ENCODE results near the gene C1QTNF9. TPM values are rescaled to one million over a fixed set of nuclear protein-coding genes. Genes with fewer than 3 reads are reported as not detected.

Gene C1QTNF9
- total and polyA plus RNA-seq, 11 donors, result 0.25 to 5.1 (median 2.4) TPM; not detected in 1

GRCh38 chr13:24280720-24281119 lies 28.7 kb upstream of the C1QTNF9 start:
- Histone ChIP-seq H3K4me3 (no peak overlapping the region), H3K4me1 (peaks cover 0 to 64% (median 10%) of the 10 kb centered on the region in 12 donors), H3K27me3 (no peaks in the 10 kb centered on the region), H3K27ac (no peak overlapping the region), H3K9me3 (no peaks in the 10 kb centered on the region), H3K36me3 (peaks cover 0 to 44% (median 14%) of the 10 kb centered on the region in 9 donors)
- DNase-seq (no peak), ATAC-seq (peak in 1 of 4 donors; percentile 39)
- TF ChIP-seq, protein P1, sequence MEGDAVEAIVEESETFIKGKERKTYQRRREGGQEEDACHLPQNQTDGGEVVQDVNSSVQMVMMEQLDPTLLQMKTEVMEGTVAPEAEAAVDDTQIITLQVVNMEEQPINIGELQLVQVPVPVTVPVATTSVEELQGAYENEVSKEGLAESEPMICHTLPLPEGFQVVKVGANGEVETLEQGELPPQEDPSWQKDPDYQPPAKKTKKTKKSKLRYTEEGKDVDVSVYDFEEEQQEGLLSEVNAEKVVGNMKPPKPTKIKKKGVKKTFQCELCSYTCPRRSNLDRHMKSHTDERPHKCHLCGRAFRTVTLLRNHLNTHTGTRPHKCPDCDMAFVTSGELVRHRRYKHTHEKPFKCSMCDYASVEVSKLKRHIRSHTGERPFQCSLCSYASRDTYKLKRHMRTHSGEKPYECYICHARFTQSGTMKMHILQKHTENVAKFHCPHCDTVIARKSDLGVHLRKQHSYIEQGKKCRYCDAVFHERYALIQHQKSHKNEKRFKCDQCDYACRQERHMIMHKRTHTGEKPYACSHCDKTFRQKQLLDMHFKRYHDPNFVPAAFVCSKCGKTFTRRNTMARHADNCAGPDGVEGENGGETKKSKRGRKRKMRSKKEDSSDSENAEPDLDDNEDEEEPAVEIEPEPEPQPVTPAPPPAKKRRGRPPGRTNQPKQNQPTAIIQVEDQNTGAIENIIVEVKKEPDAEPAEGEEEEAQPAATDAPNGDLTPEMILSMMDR (IDR thresholded peaks at IDR 0.05), result no peak
- TF ChIP-seq POLR2A (IDR thresholded peaks at IDR 0.05), result no peak
- WGBS, 4 donors, result 80 to 90% (median 83%) methylated on average over 7 of the region's 7 CpGs
- intact Hi-C loops (cut with DNase I), result no loop called here

DNA sequence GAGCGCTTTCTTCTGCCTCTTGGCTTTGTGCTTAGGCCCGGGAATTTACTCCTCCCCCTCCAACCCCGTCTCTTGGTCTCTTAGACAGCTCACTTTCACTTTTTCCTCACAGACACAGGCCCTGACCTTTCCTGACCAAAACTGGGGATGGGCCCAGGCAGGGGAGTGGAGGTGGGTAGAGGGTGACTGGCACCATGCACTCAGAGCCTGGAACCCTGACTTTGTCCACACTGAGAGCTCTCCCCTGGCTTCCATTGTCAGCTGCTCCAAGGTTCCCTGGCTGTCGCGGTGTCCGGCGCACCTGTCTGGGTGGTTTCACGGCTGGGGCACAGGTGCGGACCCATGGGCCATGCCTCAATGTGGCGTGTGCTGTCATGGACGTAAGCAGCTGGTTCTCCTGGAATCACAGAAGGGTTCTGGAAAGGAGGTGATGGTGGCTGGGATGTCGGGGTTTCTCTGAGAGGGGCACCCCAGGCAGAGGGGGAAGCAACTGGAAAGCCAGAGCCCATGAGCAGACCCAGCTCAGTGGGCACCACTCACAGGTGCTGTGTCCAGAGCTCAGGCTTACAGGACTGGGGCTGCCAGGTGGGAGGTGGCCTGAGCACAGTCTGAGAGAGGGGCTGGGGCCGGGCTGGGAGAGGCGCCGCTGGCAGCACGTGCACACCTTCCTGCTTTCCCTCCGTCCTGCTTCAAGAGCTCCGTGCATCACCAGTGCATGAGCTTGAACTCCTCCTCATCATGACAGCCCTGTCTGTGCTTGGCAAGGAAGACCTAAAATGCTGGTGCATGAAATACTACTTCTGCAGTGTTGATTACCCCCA lies 28.0 kb upstream of the C1QTNF9 start:
- no peaks in the 10 kb centered on the region for H3K27me3 ChIP-seq
- WGBS, 4 donors, result 88 to 93% (median 90%) methylated on average over 14 to 18 of the region's 18 CpGs
- no peak overlapping the region for H3K4me3 ChIP-seq
- peaks cover 0 to 57% (median 10%) of the 10 kb centered on the region in 12 donors for H3K4me1 ChIP-seq
- no peaks in the 10 kb centered on the region for H3K9me3 ChIP-seq
- no peak for TF ChIP-seq POLR2A (IDR thresholded peaks at IDR 0.05)
- TF ChIP-seq, protein P1 (IDR thresholded peaks at IDR 0.05), result no peak
- H3K27ac ChIP-seq, result no peak overlapping the region
- ATAC-seq (peak in 2 of 4 donors; percentile 14 to 18), DNase-seq (no peak)
- peaks cover 0 to 51% (median 21%) of the 10 kb centered on the region in 9 donors for H3K36me3 ChIP-seq
- intact Hi-C loops (cut with DNase I), result no loop called here

- H3K36me3 ChIP-seq, result peaks cover 0 to 60% (median 29%) of the 10 kb centered on the region in 9 donors
- H3K27me3 ChIP-seq, result no peaks in the 10 kb centered on the region
- no peaks in the 10 kb centered on the region for H3K9me3 ChIP-seq
- no peak overlapping the region for H3K4me3 ChIP-seq
- H3K27ac ChIP-seq, result no peak overlapping the region
- peaks cover 0 to 52% (median 10%) of the 10 kb centered on the region in 12 donors for H3K4me1 ChIP-seq
- DNase-seq, result no peak
- TF ChIP-seq POLR2A (IDR thresholded peaks at IDR 0.05), result no peak
- TF ChIP-seq, protein P1 (IDR thresholded peaks at IDR 0.05), result no peak
- peak in 1 of 4 donors; percentile 17 for ATAC-seq
- WGBS, 4 donors, result 56 to 65% (median 61%) methylated on average over 4 of the region's 4 CpGs
- intact Hi-C loops (cut with DNase I), result no loop called here
Measured at GRCh38 chr13:24282256-24282655, 27.1 kb upstream of the C1QTNF9 start.

DNA sequence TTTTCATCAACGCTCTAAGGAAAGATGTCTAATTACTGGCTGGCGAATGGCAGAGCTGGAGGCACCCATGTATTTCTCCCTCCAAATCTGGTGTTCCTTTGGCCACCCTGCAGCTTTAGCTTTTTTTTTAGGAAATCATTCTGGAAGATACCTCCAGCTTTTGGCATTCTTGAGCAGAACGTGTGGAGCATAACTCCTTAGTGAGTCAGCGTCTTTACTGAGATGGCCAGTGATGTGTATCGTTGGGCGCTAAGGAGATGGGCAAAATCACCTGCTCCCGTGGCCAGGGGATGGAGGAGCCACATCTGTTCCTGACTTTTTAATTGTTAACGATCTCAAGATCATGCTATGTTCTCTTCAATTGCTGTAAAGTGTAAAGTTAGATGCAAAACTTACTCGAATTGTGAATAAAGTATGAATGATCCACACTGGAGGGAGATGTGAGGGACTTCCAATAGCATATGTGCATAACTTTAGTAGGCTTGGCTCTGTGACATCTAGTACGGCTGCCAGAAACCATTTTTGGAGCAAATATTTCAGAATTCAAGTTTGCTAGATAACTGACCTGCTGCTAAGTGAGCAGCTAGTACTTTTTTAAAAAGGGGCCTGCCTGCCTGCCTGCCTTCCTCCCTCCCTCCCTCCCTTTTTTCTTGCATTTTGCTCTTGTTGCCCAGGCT lies 24.4 kb upstream of the C1QTNF9 start:
- Histone ChIP-seq H3K4me3 (no peak overlapping the region), H3K4me1 (peaks cover 0 to 30% (median 10%) of the 10 kb centered on the region in 12 donors), H3K36me3 (peaks cover 2 to 87% (median 57%) of the 10 kb centered on the region in 9 donors), H3K27me3 (no peaks in the 10 kb centered on the region), H3K9me3 (no peaks in the 10 kb centered on the region), H3K27ac (no peak overlapping the region)
- DNase-seq, result no peak
- intact Hi-C loops (cut with DNase I), result no loop called here
- no peak for ATAC-seq
- 92 to 94% (median 94%) methylated on average over 10 of the region's 10 CpGs for WGBS, 4 donors
- TF ChIP-seq, protein P1 (IDR thresholded peaks at IDR 0.05), result no peak
- no peak for TF ChIP-seq POLR2A (IDR thresholded peaks at IDR 0.05)
